ENCODE data around the gene TBC1D22A.

DNA sequence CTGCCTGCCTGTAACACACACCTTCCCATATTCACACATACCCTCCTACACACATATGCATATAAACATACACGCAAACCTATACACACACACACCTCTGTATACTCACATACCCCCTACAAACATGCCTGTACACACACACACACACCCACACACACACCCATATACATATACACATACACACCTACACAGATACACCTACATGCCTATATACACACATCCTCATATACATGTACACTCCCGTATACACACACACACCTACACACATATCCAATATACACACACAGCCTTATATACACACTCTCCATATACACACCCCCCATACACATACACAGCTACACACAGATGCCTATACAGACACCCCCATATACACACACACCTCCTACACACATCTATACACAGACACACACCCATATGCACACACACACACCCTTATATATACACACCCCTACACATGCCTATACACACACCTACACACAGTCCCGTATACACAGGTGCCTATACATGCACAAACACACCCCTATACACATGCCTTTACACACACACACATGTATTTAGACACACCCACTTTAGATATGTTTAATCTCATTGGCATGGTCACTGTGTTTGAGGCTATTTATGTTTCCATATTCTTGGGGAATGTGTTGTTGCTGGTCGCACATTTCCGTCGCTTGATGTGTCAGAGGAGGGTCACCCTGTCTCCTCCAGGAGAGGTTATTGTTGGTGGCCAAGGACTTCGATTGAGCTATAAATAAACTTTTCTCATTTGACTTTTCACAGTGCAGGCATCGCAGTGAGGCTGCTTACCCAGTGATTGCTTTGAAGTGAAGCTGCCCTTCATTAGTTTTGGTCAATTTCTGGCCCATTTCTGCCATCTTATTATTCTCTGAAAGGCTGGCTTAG lies 243.3 kb downstream of the TBC1D22A start:
- TF ChIP-seq, protein P1, sequence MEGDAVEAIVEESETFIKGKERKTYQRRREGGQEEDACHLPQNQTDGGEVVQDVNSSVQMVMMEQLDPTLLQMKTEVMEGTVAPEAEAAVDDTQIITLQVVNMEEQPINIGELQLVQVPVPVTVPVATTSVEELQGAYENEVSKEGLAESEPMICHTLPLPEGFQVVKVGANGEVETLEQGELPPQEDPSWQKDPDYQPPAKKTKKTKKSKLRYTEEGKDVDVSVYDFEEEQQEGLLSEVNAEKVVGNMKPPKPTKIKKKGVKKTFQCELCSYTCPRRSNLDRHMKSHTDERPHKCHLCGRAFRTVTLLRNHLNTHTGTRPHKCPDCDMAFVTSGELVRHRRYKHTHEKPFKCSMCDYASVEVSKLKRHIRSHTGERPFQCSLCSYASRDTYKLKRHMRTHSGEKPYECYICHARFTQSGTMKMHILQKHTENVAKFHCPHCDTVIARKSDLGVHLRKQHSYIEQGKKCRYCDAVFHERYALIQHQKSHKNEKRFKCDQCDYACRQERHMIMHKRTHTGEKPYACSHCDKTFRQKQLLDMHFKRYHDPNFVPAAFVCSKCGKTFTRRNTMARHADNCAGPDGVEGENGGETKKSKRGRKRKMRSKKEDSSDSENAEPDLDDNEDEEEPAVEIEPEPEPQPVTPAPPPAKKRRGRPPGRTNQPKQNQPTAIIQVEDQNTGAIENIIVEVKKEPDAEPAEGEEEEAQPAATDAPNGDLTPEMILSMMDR (IDR thresholded peaks at IDR 0.05; ENCODE audit: low read depth, low read length): no peak
- no peak for TF ChIP-seq EZH2phosphoT487 (IDR thresholded peaks at IDR 0.05; ENCODE audit: low read depth)

Measured in OCI-LY3 (cell line).